GM23338 (cell line): Measurements from ENCODE around the gene REEP5.

ENCODE experiments used
- CREB1 ChIP-seq: fragments of 250-450 bp; sonication (Bioruptor Pico); IDR thresholded peaks from 2 replicates; pipeline ENCODE4 v1.5.0; 2020; ENCODE audit warnings: low read depth, mild to moderate bottlenecking, moderate library complexity
- CTCF ChIP-seq, 2 experiments: fragments of 200-600 bp in 1 of 2; sonication (generic) in 1 of 2; conservative IDR thresholded peaks; 2 replicates each; pipeline versions ENCODE4 v1.5.1 to v1.6.1; 2016 to 2017; ENCODE audit warnings: antibody characterized with exemption in 2 of 2, low read depth in 2 of 2, mild to moderate bottlenecking in 2 of 2, moderate library complexity in 1 of 2
- ETS1 ChIP-seq: IDR thresholded peaks from 2 replicates; pipeline ENCODE4 v1.6.1; 2016; ENCODE audit warnings: antibody characterized with exemption
- EZH2 ChIP-seq: fragments of 200-600 bp; sonication (generic); IDR thresholded peaks from one replicate; pipeline ENCODE4 v1.8.0; 2017; ENCODE audit warnings: antibody characterized with exemption, mild to moderate bottlenecking, low read depth; ENCODE audit not compliant: unreplicated experiment
- EZH2phosphoT487 ChIP-seq: fragments of 200-600 bp; sonication (generic); IDR thresholded peaks from one replicate; pipeline ENCODE4 v1.8.1; 2018; ENCODE audit warnings: antibody characterized with exemption; ENCODE audit not compliant: unreplicated experiment
- JUNB ChIP-seq: IDR thresholded peaks from one replicate; pipeline ENCODE4 v1.6.1; 2016; ENCODE audit warnings: antibody characterized with exemption; ENCODE audit not compliant: unreplicated experiment
- POLR2AphosphoS5 ChIP-seq: IDR thresholded peaks from 2 replicates; pipeline ENCODE4 v1.6.1; 2016; ENCODE audit warnings: antibody characterized with exemption, low read depth
- REST ChIP-seq: IDR thresholded peaks from one replicate; pipeline ENCODE4 v1.6.1; 2018; ENCODE audit warnings: antibody characterized with exemption; ENCODE audit not compliant: unreplicated experiment

GRCh38 chr5:112867411-112867810, 54.6 kb downstream of the REEP5 start:
- TF ChIP-seq CTCF (conservative IDR thresholded peaks at IDR 0.05; ENCODE audit: low read depth in 2 of 2): no peak
- TF ChIP-seq EZH2: no peak
- no peak for TF ChIP-seq REST
- no peak for TF ChIP-seq JUNB
- TF ChIP-seq EZH2phosphoT487: no peak
- TF ChIP-seq POLR2AphosphoS5: no peak
- no peak for TF ChIP-seq ETS1
- TF ChIP-seq CREB1 (CRISPR knock-in tag): no peak
